Upper lobe of left lung (tissue), 6 donors: Measurements from ENCODE around the gene FAXC. TPM values are rescaled to one million over a fixed set of nuclear protein-coding genes. Genes with fewer than 3 reads are reported as not detected.
A peak's percentile ranks its signal among the peaks of the same experiment; 100 is the strongest.

ENCODE experiments used
- ATAC-seq, 2 donors: fragments of 200-7000 bp; cut with Tn5 transposase; one replicate each; pipeline ENCODE4 v1.9.1; 2022; ENCODE audit warnings: mild to moderate bottlenecking in 2 of 2, moderate library complexity in 2 of 2; ENCODE audit not compliant: low FRiP score in 2 of 2
- DNase-seq, 2 donors: peaks; one replicate each; pipeline ENCODE4 v3.0.0-alpha.2; 2019 to 2020
- H3K27ac ChIP-seq, 4 donors: fragments of 200-600 bp; sonication (generic); one replicate each; pipeline ENCODE4 v1.5.1; 2016 to 2019
- H3K27me3 ChIP-seq, 4 donors: fragments of 200-600 bp; sonication (generic); one replicate each; pipeline ENCODE4 v1.5.1; 2017 to 2019
- H3K36me3 ChIP-seq, 4 donors: fragments of 200-600 bp; sonication (generic); one replicate each; pipeline ENCODE4 v1.5.1; 2016 to 2019
- H3K4me1 ChIP-seq, 4 donors: fragments of 200-600 bp; sonication (generic); one replicate each; pipeline ENCODE4 v1.5.1; 2018 to 2019
- H3K4me3 ChIP-seq, 4 donors: fragments of 200-600 bp; sonication (generic); one replicate each; pipeline ENCODE4 v1.5.1; 2017 to 2019; ENCODE audit warnings: mild to moderate bottlenecking in 2 of 4, moderate library complexity in 1 of 4
- H3K9me3 ChIP-seq, 4 donors: fragments of 200-600 bp; sonication (generic); one replicate each; pipeline ENCODE4 v1.5.1; 2018 to 2019
- EP300 ChIP-seq, 4 donors: sonication (generic); formaldehyde crosslinking; IDR thresholded peaks; one replicate each; pipeline ENCODE4 v1.5.1; 2017; ENCODE audit warnings: antibody characterized with exemption in 4 of 4, control low read depth in 2 of 4
- POLR2A ChIP-seq, 4 donors: fragments of 450-650 bp; IDR thresholded peaks; one replicate each; pipeline ENCODE4 v1.5.1; 2016 to 2017; ENCODE audit warnings: antibody characterized with exemption in 4 of 4, mild to moderate bottlenecking in 2 of 4
- POLR2AphosphoS5 ChIP-seq, 2 donors: sonication (generic); formaldehyde crosslinking; IDR thresholded peaks; one replicate each; pipeline ENCODE4 v1.5.1; 2017; ENCODE audit warnings: antibody characterized with exemption in 2 of 2
- WGBS, 2 donors: methylation state at CpG; one replicate each; pipeline ENCODE4 v1.1.5; 2017 to 2018; 5-methylcytosine and 5-hydroxymethylcytosine counted together
- total RNA-seq, 6 donors: library from RNA; depleted of rRNA in 4 of 6; stranded (reverse); fragments of >200 nt in 4 of 6; gene quantifications; one replicate each; pipeline versions ENCODE4 v1.1.0 to v1.2.1, GENCODE V29; 2016 to 2021
- TF ChIP-seq, protein P1 (sequence below), 6 experiments: fragments of 450-650 bp in 4 of 6; fragments of 200-600 bp in 2 of 6; sonication (generic) in 2 of 6; IDR thresholded peaks; one replicate each; pipeline ENCODE4 v1.5.1; 2016 to 2019; ENCODE audit warnings: antibody characterized with exemption in 6 of 6
- donor health status: DM: no; HTN: no; CAD: no; lungs with moderate emphysema.
- donor health status: DM: no; HTN: yes; CAD: no; lungs with severe emphysema.

FAXC gene
- total RNA-seq, 6 donors from 2014 or later = 2.2 to 12.1 (median 8.1) TPM

DNA sequence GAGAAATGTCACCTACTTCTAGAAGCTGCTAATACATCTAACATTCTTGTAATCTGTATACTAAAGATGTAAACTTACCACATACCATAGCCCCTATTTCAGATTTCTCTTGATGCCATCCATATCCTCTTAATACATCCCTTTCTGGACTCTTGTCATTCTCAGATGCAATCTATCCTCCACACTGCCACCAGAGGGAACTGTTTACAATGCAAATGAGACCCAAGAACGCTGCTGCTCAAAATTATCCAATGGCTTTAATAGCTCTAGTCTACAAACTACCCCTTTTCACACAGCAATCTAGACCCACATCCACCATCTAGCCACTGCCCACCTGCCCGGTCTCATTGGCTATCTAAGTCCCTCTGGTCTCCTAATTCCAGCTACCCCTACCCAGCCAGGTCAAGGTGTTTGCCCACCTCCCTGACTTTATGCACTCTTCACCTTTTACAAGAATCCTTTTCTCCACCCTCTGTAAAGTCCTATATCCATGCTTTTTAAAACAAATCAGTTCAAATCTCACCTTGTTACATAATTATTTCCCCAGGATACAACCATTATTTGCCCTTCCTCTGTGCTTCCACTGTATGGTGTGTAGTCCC, 14.8 kb downstream of the FAXC start:
- 32 to 39% methylated on average over 2 of the region's 2 CpGs for WGBS, 2 donors
- no peak overlapping the region for H3K4me3 ChIP-seq
- TF ChIP-seq, protein P1, sequence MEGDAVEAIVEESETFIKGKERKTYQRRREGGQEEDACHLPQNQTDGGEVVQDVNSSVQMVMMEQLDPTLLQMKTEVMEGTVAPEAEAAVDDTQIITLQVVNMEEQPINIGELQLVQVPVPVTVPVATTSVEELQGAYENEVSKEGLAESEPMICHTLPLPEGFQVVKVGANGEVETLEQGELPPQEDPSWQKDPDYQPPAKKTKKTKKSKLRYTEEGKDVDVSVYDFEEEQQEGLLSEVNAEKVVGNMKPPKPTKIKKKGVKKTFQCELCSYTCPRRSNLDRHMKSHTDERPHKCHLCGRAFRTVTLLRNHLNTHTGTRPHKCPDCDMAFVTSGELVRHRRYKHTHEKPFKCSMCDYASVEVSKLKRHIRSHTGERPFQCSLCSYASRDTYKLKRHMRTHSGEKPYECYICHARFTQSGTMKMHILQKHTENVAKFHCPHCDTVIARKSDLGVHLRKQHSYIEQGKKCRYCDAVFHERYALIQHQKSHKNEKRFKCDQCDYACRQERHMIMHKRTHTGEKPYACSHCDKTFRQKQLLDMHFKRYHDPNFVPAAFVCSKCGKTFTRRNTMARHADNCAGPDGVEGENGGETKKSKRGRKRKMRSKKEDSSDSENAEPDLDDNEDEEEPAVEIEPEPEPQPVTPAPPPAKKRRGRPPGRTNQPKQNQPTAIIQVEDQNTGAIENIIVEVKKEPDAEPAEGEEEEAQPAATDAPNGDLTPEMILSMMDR (IDR thresholded peaks at IDR 0.05) = peak in 3 of 6 experiments; percentile 42 to 46 (median 44)
- no peak for TF ChIP-seq POLR2AphosphoS5 (IDR thresholded peaks at IDR 0.05)
- no peak for TF ChIP-seq EP300 (IDR thresholded peaks at IDR 0.05)
- TF ChIP-seq POLR2A (IDR thresholded peaks at IDR 0.05) = no peak
- H3K27me3 ChIP-seq = no peaks in the 10 kb centered on the region
- H3K9me3 ChIP-seq = no peaks in the 10 kb centered on the region
- H3K27ac ChIP-seq = no peak overlapping the region
- ATAC-seq (peak; percentile 36 to 44), DNase-seq (peak in 1 of 2 donors; percentile 27)
- H3K4me1 ChIP-seq = peaks cover 0 to 3% (median 0%) of the 10 kb centered on the region in 4 donors
- no peaks in the 10 kb centered on the region for H3K36me3 ChIP-seq

DNA sequence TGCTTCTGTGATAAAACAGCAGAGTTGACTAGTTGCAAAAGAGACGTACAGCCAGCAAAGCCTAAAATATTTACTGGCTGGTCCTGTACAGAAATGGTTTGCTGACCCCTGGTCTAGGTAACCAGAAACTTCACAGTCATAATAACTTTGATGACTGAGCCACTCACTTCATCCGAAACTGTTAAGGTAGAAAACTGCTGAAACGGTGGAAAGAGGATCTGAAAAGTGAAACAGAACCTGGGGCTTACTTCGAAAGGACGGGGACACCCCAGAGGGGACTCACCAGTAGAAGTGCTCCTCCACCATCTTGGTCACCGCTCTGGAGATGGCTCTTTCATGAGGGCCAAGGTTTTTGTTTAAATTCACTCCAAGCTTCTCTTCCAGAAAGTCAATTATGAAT, 16.4 kb downstream of the FAXC start:
- Histone ChIP-seq H3K4me1 (peaks cover 0 to 3% (median 0%) of the 10 kb centered on the region in 4 donors), H3K4me3 (no peak overlapping the region), H3K27me3 (no peaks in the 10 kb centered on the region), H3K27ac (no peak overlapping the region), H3K9me3 (no peaks in the 10 kb centered on the region), H3K36me3 (no peaks in the 10 kb centered on the region)
- TF ChIP-seq EP300 (IDR thresholded peaks at IDR 0.05) = no peak
- WGBS, 2 donors = 89 to 92% methylated on average over 6 of the region's 6 CpGs
- ATAC-seq = no peak
- no peak for DNase-seq

DNA sequence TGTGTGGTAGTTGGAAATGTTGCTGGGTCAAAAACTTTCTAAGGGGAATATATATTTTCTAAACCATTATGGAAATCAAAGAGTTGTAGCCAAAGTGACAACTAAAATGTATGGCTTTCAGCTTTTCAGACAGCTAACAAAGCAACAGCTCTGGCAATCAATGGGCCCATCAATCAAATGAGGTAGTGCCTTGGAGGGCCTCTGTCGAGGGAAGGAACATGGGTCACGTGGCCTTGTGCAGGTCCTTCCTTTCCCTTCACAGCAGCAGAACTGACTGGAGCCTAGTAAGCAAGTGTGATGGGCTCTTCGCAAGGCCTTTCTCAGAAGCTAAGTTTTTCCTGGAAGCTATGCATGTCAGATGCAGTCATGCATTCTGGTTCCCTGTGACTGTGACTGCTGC, 17.9 kb downstream of the FAXC start:
- no peaks in the 10 kb centered on the region for H3K36me3 ChIP-seq
- H3K27me3 ChIP-seq = no peaks in the 10 kb centered on the region
- H3K4me1 ChIP-seq = peaks cover 0 to 3% (median 0%) of the 10 kb centered on the region in 4 donors
- H3K9me3 ChIP-seq = no peaks in the 10 kb centered on the region
- TF ChIP-seq, protein P1 (IDR thresholded peaks at IDR 0.05) = no peak
- no peak for TF ChIP-seq POLR2A (IDR thresholded peaks at IDR 0.05)
- TF ChIP-seq EP300 (IDR thresholded peaks at IDR 0.05) = no peak
- no peak for TF ChIP-seq POLR2AphosphoS5 (IDR thresholded peaks at IDR 0.05)
- DNase-seq = no peak
- WGBS, 2 donors = 67 to 73% methylated on average over 3 of the region's 3 CpGs
- H3K4me3 ChIP-seq = no peak overlapping the region
- no peak overlapping the region for H3K27ac ChIP-seq
- ATAC-seq = no peak

DNA sequence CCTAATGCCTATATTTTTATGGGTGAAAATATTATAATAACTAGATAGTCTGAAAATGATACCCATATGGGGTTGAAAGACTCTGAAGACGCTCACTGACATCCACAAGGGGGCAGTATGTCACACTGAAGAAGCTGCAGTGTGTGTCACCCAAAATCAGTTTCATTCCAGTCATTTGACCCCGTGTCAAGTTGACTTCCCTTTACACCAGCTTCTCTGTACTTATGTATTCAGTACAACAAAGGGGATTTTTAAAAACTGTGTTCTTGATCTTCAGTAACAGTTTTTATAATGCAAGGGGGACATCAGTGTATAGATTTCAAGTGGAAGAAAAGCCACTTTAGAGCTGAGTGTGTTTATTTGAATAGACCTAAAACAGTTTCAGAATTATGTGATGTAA, 19.3 kb downstream of the FAXC start:
- TF ChIP-seq, protein P1 (IDR thresholded peaks at IDR 0.05) = peak; percentile 18 to 61 (median 50)
- TF ChIP-seq EP300 (IDR thresholded peaks at IDR 0.05) (no peak), POLR2A (IDR thresholded peaks at IDR 0.05) (no peak), POLR2AphosphoS5 (IDR thresholded peaks at IDR 0.05) (no peak)
- Histone ChIP-seq H3K4me3 (no peak overlapping the region), H3K36me3 (no peaks in the 10 kb centered on the region), H3K4me1 (peaks cover 0 to 3% (median 0%) of the 10 kb centered on the region in 4 donors), H3K27me3 (no peaks in the 10 kb centered on the region), H3K9me3 (no peaks in the 10 kb centered on the region), H3K27ac (no peak overlapping the region)
- 2 to 3% methylated on average over 2 of the region's 2 CpGs for WGBS, 2 donors
- peak in 1 of 2 donors; percentile 57 for DNase-seq
- peak; percentile 50 to 79 for ATAC-seq

DNA sequence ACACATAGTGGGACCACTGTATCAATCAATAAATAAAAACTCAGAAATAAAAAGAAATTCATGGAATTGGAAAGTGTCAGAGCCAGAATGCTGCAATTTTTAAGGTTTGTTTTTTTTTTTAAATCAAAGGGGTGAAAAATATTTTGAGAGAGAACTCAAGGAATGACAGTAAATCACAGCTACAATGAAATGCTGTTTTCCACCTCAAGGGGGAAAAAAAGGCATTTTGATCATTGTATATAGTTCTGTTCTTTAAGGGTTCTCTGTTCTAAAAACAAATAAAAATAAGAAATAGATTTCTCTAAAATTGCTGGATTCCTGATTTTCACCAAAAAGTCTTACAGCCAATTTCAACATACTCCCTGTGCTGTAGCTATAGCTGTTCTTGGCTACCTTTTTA, 24.5 kb downstream of the FAXC start:
- no peak for ATAC-seq
- Histone ChIP-seq H3K27ac (no peak overlapping the region), H3K9me3 (no peaks in the 10 kb centered on the region), H3K4me3 (no peak overlapping the region), H3K36me3 (no peaks in the 10 kb centered on the region), H3K4me1 (no peaks in the 10 kb centered on the region), H3K27me3 (no peaks in the 10 kb centered on the region)
- no peak for DNase-seq
- TF ChIP-seq EP300 (IDR thresholded peaks at IDR 0.05) = no peak
- TF ChIP-seq POLR2AphosphoS5 (IDR thresholded peaks at IDR 0.05) = no peak
- no peak for TF ChIP-seq POLR2A (IDR thresholded peaks at IDR 0.05)

DNA sequence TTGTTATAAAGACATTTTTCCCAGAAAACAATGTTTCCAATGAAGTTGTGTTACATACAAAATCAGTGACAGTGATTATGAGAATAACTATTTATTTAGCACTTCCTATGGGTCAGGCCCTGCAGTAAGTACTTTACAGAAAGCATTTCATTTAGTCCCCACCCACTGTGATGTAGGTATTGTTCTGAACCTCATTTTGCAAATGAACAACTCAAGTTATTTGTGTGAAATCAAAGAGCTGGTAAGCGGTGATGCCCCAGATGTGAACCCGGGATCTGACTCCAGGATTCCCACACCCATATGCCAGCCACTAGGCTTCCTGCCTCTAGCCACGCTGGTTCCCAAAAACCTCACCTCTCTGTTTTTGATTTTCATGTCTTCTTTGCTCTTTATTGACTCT, 30.9 kb downstream of the FAXC start:
- Histone ChIP-seq H3K4me1 (no peaks in the 10 kb centered on the region), H3K36me3 (no peaks in the 10 kb centered on the region), H3K27ac (no peak overlapping the region), H3K27me3 (no peaks in the 10 kb centered on the region), H3K4me3 (no peak overlapping the region), H3K9me3 (no peaks in the 10 kb centered on the region)
- TF ChIP-seq EP300 (IDR thresholded peaks at IDR 0.05) = no peak
- no peak for TF ChIP-seq POLR2A (IDR thresholded peaks at IDR 0.05)
- TF ChIP-seq POLR2AphosphoS5 (IDR thresholded peaks at IDR 0.05) = no peak
- TF ChIP-seq, protein P1 (IDR thresholded peaks at IDR 0.05) = no peak
- ATAC-seq = no peak
- 94% methylated on average over 3 of the region's 3 CpGs for WGBS, 2 donors
- no peak for DNase-seq
